ENCODE data around the gene PGGHG.

The PGGHG gene

DNA sequence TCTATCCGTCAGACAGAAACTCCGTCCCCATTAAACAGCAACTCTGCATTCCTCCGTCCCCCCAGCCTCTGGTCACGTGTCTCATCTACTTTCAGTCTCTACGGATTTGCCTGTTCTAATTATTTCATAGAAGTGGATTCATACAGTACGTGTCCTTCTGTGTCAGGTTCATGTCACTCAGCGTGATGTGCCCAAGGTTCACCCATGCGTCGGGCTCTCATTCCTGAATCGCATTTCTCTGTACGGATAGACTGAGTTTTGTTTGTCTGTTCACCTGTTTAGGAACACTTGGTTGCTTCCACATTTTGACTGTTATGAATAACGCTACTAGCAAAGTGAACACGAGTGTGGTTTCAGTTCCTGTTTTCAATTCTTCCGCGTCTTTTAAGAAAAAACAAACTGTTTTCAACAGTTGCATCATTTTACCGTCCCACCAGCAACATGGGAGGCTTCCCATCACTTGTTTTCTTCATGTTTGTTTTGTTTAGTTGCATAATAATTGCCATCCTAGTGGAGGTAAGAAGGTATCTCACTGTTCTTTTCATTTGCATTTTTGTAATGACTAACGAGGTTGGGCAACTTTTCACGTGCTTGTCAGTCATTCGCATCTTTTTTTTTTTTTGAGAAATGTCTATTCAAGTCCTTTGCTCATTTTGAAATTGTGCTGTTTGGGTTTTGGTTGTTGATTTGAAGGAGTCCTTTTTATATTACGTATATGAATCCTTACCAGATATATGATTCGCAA lies 19.6 kb upstream of the PGGHG start:
- DNase-seq: peak; percentile 73 to 75

DNA sequence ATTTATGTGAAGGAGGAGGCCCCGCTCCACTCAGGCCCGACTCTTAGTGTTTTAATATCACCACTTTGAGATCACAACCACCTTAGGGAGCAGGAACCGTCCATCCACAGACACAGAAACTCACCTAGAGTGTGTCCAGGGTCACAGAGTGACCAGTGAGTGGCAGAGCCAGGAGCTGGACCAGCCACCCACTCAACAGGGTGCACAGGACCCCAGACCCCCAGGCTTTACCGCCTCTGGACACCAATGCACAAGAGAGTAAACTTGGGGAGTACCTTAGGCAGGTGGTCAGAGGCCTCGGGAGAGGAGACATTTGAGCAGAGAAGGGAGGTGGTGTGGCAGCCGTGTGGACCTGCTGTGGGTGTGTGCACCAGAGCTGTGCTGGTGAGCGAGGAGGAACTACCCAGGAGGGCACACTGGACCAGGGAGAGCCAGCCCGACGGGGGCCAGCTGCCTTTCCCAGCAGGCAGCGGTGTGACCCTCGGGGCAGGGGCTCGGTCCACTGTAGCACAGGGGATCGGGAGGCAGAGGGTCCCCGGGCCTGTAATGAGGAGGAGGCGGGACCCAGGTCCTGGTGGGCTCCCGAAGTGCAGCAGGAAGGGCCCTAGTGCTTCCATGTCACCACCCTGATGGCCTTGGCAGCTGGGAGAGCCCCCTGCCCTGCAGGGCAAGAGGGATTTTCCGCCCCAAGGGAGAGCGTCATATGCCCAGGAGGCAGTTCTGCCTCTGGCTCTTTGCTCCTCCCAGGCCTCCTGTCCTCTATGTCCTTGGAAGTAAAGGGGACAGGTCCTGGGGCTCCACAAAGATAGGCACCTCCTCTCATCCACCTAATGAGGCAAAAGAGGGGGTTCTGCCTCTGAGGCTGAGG lies 18.2 kb upstream of the PGGHG start:
- peak in 1 of 2 experiments; percentile 15 for DNase-seq

DNA sequence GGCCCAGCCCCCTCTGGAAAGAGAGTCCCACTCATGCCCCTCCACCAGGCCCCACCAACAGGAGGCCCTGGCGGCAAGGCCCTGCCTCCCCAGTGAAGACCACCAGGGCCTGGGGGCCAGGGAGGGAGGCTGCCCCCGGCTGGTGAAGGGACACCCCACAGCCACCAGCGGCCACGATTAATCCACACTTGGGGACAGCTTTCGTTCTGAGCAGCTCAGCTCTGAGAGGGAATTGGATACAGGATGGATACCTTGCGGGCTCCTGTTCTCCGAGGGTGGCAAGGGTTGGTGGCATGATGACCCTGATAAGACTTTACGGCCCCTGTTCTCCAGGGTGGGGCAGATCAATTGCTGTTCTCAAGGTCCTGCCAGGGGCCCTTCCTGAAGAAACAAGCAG lies 17.6 kb upstream of the PGGHG start:
- DNase-seq: no peak

DNA sequence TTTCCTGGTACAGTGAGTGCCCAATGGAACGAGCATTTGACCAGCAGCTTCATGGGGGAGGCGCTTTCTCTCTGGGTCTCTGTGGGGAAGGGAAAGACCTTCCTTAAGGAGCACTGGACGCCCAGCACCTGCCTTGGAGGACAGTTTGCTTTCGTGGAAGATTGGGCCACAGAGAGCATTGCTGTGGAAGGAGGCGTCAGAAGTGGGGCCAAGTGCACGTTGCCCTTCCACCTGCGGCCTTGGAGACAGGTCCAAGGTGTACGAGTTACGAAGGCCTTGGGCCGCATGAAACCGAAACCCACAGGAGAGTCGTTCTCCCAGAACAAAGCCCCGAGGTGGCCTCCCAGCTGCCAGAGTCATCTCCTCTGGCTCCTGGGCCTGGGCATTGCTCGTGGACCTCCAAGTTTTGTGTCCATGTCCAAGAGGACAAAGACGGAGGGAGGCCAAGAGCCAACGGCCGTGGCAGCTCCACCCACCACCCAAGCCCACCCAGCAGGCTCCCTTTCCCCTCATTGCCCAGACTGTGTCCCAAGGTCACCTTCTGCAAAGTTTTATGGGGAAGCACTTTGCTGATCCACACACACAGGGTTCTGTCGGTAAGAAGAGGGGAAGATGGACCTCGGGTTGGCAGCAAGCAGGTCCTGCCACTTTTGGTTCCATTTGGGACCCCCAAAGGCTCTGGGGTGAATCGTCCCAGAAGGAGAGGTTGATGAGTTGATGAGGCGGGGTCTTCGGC lies 16.6 kb upstream of the PGGHG start:
- peak in 1 of 2 experiments; percentile 7 for DNase-seq

DNA sequence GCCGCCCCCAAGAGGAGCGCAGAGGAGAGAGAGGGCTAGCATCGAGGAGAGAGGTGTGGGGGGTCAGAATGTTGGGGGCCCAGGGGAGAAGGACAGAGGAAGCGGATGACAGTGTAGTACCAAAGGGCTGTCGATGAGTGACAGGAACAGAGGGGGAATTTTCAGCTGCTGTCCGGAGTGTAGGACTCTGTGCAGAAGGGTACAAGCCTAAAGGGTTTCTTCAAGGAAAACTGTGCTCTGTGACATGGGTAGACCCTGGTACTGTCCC lies 16.1 kb upstream of the PGGHG start:
- peak in 1 of 2 experiments; percentile 8 for DNase-seq

GRCh38 chr11:276219-276618 lies 12.7 kb upstream of the PGGHG start:
- no peak for DNase-seq

DNA sequence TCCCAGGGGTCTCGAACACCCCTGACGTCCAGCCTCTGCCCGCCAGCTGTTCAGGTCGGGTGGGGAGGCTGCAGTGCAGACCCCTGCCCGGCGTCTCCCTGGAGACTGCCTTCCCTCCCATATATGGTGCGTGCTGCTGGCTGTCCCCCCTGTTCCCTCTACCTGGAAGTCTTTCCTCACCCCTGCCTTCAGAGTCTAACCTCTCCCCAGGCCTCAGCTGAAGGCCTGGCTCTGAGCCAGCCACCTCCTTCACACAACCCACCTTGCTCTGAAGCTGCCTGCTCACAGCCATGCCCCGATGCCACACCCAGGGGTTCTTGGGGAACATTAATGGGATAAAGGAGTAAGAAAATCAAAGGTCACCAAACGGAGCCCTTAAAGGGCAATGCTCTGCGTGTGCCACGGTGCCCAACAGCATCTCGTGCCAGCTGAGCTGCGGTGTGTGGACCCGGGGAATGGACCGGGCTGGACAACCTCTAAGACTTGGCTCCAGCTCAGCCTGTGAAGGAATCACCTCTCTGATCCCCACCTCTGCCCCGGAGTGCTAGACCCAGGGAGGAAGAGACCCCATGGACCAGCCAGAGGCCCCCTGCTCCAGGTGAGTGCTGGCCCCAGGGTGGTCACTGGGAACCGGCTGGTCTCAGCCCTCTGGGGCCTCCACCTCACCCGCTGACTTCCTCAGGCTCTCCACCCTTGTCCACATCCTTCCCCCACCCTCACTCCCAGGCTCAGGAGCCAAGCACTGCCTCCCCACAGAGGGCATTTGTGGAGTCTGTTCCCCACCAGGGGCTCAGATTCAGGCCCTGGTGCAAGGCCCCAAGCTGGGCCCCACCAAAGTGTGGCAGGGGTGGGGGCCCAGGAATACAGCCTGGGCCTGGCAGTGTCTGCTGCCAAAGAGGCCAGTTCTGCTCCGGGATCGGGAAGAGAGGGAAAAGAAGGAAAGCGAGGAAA lies 10.7 kb upstream of the PGGHG start, which contains the start of gene NLRP6:
Gene NLRP6 (plus strand): TSS at position 407 of the 951 bp plus-strand sequence. CDS start 163 bp downstream, at position 570.
- peak; percentile 23 to 26 for DNase-seq

DNA sequence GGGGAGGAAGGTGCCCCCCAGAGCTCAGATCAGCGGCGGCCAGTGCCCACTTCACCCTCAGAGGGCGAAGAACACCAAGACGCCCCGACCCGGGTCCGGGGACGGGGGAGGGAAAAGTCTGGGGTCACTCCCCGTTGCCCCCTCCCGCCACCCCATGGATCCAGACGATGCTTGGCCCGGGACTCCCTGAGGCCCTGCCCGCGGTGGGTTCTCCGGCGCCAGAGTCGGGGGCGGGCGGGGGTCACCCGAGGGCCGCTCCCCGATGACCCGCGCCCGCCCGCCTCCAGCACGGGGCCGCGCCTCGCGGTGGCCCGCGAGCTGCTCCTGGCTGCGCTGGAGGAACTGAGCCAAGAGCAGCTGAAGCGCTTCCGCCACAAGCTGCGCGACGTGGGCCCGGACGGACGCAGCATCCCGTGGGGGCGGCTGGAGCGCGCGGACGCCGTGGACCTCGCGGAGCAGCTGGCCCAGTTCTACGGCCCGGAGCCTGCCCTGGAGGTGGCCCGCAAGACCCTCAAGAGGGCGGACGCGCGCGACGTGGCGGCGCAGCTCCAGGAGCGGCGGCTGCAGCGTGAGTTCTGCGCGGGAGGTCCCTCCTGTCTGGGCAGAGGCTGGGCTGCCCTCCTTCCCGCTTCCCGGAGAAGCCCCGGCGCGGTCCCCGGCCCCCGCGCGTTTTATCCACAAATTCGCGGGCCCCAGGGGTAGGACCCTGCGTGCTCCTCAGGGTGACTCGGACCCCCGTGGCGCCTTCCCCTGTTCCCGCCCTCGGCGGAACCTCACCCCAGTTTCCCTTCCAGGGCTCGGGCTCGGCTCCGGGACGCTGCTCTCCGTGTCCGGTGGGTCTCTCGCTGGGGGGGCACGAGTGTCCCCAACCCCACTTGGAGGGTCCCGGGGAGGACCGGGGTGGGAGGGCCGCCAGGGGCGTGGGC lies 9.6 kb upstream of the PGGHG start:
- DNase-seq: peak; percentile 24 to 35

GRCh38 chr11:279966-280705 lies 8.8 kb upstream of the PGGHG start:
- DNase-seq: peak; percentile 53 to 62

DNA sequence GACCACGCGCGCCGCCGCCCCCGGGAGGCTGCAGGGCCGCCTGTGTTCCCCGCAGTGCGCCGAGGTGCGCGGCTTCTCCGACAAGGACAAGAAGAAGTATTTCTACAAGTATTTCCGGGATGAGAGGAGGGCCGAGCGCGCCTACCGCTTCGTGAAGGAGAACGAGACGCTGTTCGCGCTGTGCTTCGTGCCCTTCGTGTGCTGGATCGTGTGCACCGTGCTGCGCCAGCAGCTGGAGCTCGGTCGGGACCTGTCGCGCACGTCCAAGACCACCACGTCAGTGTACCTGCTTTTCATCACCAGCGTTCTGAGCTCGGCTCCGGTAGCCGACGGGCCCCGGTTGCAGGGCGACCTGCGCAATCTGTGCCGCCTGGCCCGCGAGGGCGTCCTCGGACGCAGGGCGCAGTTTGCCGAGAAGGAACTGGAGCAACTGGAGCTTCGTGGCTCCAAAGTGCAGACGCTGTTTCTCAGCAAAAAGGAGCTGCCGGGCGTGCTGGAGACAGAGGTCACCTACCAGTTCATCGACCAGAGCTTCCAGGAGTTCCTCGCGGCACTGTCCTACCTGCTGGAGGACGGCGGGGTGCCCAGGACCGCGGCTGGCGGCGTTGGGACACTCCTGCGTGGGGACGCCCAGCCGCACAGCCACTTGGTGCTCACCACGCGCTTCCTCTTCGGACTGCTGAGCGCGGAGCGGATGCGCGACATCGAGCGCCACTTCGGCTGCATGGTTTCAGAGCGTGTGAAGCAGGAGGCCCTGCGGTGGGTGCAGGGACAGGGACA lies 8.0 kb upstream of the PGGHG start:
- peak; percentile 61 to 67 for DNase-seq

DNA sequence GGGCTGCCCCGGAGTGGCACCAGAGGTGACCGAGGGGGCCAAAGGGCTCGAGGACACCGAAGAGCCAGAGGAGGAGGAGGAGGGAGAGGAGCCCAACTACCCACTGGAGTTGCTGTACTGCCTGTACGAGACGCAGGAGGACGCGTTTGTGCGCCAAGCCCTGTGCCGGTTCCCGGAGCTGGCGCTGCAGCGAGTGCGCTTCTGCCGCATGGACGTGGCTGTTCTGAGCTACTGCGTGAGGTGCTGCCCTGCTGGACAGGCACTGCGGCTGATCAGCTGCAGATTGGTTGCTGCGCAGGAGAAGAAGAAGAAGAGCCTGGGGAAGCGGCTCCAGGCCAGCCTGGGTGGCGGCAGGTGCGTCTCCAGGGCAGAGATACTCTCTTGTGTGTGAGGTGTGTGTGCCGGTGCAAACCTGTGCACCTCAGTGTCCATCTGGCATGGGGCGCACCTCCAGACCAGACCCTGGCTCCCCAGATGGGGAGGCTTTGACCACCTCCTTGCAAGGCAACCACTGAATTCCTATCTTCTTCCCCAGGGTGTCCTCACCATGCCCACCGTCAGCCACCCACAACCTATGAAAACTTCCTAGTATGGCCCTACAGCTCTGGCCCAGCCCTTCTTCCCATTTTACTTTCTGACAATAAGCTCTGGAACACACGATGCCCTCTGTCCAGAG lies 7.3 kb upstream of the PGGHG start:
- DNase-seq: peak in 1 of 2 experiments; percentile 61

DNA sequence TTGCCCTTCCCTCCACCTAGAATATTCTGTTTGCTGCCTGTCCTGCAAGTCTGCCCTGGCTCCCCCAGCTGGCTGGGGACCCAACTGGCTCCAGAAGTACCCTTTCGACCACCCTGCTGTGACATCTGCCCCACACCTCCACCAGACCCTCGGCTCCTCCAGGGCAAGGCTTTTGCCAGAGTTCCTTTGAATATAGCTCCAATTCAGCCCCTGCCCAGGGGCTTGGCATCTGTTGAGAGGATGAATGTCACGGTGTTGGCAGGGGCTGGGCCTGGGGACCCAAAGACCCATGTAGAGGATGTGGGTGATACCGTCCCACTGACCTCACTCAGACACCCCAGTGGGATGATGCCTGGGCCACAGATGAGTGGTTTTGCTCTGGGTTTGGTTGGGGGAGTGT lies 6.8 kb upstream of the PGGHG start:
- no peak for DNase-seq

GRCh38 chr11:282630-283360 lies 6.1 kb upstream of the PGGHG start:
- peak in 1 of 2 experiments; percentile 22 for DNase-seq

DNA sequence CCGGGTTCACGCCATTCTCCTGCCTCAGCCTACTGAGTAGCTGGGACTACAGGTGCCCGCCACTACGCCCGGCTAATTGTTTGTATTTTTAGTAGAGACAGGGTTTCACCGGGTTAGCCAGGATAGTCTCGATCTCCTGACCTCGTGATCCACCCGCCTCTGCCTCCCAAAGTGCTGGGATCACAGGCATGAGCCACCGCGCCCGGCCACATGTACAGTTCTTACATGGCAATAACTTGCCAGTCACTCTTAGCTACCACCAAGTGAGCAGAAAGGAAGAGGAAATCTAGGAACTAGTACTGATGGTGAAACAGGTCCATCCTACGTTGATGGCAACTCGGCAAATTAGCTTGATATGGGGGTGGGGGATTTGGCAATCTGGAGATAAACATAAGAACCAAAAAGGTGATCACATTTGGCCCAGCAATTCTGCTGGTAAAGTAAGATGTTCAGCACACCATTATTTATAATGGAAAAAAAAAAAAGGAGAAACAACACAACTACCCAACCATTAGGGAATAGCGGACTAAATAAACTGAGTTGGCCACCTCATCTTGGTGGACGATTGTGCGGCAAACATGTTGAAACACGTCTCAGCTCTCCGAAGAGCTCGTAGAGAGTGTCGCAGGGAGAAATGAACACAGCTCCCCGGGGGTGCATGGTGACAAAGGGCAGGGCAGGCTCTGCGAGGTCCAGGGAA lies 5.4 kb upstream of the PGGHG start:
- DNase-seq: peak in 1 of 2 experiments; percentile 16

GRCh38 chr11:284105-285020 lies 4.6 kb upstream of the PGGHG start:
- no peak for DNase-seq
